ENCODE data around the gene OR1J4.
"Not testable (repeated sequence)": the region's sequence is repeated elsewhere in the genome, so short reads cannot be mapped to it uniquely, and the experiment has no call there.

OR1J4 gene, protein sequence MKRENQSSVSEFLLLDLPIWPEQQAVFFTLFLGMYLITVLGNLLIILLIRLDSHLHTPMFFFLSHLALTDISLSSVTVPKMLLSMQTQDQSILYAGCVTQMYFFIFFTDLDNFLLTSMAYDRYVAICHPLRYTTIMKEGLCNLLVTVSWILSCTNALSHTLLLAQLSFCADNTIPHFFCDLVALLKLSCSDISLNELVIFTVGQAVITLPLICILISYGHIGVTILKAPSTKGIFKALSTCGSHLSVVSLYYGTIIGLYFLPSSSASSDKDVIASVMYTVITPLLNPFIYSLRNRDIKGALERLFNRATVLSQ

DNA sequence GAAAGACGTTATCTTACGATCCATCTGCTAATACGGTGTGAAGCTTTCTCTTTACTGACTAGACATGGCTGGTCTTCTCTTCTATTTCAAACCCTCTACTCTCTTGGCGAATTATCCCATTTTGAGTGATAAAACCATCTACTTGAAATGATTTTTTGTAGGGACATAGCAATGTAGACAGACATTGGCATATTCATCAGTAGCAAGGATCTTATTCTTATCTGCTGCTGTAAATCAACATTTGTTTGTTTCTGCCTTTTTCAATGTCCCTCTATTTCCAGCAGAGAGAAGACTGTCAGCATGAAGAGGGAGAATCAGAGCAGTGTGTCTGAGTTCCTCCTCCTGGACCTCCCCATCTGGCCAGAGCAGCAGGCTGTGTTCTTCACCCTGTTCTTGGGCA is at the start of gene OR1J4:
OR1J4 (plus strand) TSS at position 301 of the 400 bp plus-strand sequence; CDS start at position 301, 0 bp downstream.
- DNase-seq: no peak

DNA sequence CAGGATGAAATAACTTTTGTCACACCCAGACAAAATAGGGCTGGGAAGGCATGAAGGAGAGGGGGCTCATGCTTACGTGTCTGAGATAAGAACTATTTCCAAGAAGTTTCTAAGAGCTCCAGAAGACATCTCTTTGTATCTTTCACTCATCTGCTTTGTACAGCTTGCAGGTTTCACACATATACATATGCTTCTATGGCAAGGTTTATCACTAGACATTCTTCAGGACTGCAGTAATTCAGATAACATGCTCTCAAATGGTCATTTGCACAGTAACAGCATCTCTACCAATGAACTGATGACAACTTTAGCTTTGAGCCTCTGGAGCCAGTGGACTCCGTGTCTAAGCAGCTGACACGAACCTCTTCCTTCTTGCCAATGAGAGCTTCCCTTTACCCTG is 44.4 kb upstream of the OR1J4 start:
- DNase-seq: no peak

DNA sequence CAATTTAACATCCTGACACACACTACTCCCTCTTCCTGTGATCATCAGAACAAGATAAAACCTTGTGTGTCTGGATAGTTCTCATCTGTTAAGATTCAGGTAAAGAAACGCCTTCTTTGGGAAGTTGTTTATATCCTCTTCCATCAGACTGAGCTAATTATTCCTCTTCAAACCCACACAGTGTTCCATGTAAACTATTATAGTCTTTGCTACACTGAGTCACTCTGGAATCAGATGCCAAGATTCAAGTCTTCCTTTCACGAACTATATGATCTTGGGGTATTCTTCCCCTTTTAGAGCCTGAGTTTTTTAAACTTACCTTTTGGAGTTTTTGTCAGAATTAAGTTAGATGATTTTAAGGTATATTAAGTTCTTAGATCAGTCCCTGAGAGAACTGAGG is 43.2 kb upstream of the OR1J4 start:
- DNase-seq: no peak

DNA sequence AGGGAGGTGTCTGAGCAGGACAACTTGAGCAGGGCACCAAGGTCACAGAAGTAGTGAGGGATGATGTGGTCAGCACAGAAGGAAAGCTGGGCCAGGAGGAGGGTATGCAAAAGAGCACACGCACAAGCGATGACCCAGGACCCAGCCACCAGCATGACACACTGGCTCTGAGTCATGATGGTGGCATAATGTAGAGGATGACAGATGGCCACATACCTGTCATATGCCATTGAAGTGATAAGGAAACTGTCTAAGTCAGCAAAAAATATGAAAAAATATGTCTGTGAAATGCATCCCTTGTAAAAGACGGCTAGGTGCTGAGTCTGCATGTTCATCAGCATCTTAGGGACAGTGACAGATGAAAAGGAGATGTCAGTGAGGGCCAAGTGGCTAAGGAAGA is 41.6 kb upstream of the OR1J4 start:
- DNase-seq: no peak

DNA sequence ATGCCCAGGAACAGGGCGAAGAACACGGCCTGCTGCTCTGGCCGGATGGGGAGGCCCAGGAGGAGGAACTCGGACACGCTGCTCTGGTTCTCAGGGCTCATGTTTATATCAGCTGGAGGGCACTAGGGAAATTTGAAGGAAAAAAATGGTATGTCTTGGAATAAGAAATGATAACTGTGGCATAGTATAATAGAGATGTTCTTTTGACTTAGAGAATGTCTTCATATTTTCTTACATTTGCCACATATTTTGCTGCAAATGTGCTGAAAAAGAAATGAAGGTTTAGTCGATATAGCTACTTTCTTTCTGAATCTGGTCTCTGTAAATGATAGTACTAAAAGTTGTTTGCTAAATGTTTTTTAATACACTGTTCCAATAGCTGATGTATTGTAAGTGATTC is 41.1 kb upstream of the OR1J4 start, which contains the start of gene OR1J1:
OR1J1 (minus strand) TSS at position 101 of the 400 bp plus-strand sequence; CDS start at position 101, 0 bp downstream.
- no peak for DNase-seq

DNA sequence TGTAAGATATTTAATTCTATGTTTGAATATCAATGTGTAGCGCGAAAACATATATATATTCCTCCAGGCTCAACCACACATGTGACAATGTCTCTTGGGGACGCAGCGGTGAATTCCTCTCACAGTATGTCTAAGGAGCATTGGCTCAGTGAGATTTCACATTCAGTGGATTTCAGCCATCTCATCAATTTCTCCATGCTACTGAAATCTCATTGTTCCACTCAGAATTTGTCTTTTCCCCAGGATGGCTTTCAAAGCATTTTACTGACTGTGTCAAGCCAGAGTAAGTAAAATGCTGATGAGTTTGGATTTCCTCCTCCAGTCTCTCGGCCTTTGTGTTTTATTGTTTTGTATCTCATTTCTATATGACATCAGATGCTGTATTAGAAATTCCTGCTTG is 39.9 kb upstream of the OR1J4 start:
- no peak for DNase-seq

DNA sequence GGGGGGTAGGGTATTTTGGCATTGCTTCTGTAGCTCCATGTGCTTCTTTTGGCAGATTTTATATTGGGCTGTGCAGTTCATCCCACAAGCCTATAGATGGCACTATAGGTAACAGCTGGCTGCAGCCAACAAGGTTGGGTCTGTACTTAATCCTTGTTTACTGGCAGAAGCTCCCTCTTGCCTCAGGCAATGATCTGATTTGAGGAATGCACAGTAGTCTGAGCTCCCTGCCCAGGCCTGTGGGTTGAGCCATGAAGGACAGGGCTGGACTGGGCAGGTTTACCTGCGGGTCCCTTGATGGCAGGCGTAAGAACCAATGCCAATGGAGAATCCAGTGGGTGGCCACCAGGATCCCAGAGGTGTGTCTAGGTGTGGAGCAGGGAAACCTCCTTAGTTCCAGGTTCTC is 20.1 kb upstream of the OR1J4 start:
- DNase-seq: peak; percentile 56

DNA sequence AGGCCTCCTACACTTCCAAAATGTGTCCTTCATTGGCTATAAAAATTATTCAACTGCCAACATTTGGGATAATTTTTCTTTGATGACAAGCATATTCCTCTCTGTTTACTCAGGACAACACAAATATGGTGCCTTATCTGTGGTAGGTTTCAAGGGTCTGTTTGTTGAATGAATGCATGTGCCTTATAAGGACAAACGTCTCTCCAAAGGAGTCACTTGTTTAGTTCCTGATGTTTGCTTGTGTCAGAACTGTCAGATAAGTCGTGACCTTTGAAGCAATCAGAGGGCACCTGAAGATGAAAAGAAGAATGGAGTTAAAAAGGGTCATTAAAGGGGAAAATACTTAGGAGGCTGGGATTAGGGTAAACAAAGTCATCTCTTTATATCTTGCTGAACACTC is 12.0 kb upstream of the OR1J4 start:
- DNase-seq: no peak

DNA sequence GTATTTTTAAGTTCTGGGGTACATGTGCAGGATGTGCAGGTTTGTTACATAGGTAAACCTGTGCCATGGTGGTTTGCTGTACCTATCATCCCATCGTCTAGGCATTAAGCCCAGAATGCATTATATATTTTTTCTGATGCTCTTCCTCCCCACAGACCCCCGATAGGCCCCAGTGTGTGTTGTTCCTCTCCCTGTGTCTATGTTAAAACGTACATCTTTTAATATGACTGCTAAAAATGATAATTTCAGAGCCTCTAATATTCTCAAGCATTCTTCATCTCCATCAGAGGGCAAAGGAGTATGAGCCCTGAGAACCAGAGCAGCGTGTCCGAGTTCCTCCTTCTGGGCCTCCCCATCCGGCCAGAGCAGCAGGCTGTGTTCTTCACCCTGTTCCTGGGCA is 8.4 kb upstream of the OR1J4 start, which contains the start of gene OR1J2:
OR1J2 (plus strand) TSS at position 301 of the 400 bp plus-strand sequence; CDS start at position 301, 0 bp downstream.
- no peak for DNase-seq

DNA sequence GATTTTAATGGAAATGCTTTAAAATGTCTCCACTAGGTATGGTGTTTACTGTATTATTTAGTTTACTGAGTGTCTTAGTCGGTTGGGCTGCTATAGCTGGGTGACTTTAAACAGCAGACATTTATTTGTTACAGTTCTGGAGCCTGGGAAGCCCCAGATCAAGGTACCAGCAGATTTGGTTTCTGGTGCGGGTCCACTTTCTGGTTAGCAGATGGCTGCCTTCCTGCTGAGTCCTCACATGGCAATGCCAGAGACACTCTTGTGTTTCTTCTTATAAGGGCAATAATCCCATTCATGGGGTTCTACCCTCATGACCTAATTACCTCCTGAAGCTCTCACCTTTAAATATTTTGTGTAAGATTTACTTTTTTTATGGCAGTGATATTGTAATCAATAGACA is 715 bp upstream of the OR1J4 start:
- DNase-seq: no peak

DNA sequence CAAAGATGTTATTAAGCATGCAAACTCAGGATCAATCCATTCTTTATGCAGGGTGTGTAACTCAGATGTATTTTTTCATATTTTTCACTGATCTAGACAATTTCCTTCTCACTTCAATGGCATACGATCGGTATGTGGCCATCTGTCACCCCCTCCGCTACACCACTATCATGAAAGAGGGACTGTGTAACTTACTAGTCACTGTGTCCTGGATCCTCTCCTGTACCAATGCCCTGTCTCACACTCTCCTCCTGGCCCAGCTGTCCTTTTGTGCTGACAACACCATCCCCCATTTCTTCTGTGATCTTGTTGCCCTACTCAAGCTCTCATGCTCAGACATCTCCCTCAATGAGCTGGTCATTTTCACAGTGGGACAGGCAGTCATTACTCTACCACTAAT is 435 bp downstream of the OR1J4 start:
- no peak for DNase-seq

DNA sequence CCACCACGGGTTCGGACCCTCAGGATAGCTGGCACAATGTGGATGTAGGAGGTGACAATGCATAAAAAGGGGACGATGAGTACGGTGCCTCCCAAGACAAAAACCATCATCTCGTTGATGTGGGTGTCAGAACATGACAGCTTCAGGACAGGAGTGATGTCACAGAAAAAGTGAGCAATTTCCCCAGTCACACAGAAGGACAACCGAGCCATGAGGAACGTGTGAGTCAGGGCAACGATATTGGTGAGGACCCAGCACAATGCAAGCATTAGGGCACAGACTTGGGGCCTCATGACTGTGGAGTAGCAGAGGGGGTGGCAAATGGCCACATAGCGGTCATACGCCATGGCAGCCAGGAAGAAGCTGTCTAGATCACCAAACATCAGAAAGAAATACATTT is 7.7 kb downstream of the OR1J4 start:
- no peak for DNase-seq

DNA sequence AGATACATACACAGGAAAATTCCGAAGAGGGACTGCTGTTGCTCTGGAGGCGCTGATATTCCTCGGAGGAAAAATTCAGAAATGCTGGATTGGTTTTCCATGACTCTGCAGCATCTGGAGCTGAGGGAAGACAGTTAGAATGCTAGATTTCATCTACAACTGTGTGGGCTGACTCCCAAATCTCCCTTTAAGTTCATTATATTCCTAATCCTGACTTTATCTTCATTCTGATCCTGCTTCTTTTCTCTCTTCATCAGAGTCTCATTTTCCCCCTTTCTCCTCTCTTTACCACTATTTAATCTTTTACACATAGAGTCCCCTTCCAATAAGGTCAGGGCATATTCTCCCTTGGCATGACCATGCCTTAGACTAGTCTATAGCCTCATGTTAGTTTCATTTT is 8.3 kb downstream of the OR1J4 start, which contains the start of gene OR1N1:
OR1N1 (minus strand) TSS at position 101 of the 400 bp plus-strand sequence; CDS start at position 101, 0 bp downstream.
- DNase-seq: no peak

DNA sequence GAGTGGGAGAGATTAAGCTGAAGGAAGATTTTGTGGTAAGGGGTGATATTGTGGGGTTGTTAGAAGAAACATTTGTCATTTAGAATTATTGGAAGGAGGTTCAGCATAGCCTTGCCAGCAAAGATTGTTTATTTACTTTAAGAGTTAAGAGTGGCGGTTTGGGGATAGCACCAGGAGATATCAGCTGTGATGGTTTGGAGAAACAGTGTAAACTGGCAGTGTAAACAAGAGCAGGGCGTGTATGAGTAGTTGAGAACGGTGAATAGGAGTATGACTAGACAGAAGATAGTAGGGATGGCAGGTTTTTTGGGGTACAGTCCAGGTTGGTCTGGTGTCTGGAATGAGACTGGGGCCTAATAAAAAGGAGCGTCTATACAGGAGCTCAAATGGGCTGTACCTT is 12.2 kb downstream of the OR1J4 start:
- DNase-seq: not testable (repeated sequence)

DNA sequence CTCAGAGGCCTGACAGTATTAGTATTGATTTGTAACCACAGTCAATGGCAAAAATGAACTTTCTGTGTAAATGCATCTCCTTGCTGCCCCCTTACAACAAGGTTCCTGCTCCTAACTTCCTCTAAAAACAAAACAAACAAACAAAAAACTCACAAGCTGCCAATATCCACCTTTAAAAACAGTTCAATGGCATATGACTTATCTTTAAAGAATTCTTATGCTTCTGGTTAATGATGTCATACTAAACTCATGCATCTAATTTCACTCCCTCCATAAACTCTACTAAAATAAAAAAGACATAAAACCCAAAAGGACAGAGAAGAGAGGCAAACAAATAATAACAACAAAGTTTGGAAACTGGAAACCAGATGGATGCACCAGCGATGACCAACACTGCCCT is 17.2 kb downstream of the OR1J4 start:
- no peak for DNase-seq

DNA sequence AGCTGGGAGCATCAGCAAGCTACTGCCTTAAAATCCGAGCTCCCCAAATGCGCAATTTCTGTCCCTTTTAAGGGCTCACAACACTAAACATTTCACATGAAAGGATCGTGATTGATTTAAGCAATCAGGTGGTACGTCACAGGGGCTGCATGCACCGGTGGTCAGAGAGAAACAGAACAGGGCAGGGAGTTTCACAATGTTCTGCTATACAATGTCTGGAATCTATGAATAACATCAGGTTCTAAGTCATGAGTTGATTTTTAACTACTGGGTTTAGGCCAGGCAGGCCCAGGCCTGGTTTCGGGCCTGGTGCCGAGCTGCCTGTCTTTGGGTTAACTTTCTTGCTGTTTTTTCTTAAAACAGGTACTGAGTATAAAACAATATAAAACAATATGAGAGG is 18.1 kb downstream of the OR1J4 start:
- DNase-seq: not testable (repeated sequence)

DNA sequence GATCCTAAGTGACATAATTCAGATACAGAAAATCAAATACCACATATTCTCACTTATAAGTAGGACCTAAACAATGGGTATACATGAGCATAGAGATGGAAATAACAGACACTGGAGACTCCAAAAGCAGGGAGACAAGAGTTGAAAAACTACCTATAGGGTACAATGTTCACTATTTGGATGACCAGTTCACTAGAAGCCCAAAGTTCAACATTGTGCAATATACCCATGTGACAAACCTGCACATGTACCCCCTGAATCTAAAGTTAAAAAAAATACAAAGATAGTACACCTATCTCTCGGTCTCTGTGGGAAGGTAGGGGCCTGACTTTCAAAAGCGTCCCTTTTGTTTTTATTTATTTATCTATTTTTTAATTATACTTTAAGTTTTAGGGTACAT is 19.8 kb downstream of the OR1J4 start:
- DNase-seq: no peak

DNA sequence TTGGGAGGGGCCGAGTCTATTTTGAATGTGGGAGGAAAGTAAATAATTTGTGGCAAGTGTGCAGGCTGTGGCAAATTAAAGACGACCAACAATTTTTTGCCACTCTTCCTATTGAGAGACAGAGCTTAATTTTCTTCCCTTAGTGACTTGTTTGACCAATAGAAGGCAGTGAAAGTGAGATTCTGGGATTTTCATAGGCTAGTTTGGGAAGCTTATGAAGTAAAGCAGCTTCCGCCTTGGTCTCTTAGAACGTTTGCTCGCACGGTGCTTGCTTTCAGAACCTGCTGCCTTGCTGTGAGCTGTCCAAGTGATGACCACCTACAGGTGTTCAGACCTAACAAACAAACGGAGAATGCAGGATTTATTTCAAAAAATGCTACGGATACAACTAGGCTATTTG is 27.3 kb downstream of the OR1J4 start:
- no peak for DNase-seq

DNA sequence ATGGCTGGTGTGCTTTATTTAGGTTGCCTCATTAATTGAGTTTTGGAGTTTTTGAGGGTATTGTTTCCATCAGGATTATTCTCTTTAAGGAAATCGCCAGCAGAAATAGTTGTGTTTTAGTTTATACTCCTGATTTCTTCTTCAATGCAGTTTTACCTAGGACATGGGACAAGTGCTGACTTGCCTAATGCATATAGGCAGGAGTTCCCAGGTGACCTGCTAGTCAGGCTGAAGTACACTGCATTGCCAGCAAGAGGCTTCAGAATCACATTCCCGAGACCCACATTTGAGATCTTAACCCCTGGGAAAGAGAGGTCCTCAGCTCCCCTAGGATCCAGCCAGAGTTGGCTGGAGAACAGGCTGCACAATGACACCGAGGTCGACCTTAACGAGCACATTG is 32.4 kb downstream of the OR1J4 start:
- no peak for DNase-seq

DNA sequence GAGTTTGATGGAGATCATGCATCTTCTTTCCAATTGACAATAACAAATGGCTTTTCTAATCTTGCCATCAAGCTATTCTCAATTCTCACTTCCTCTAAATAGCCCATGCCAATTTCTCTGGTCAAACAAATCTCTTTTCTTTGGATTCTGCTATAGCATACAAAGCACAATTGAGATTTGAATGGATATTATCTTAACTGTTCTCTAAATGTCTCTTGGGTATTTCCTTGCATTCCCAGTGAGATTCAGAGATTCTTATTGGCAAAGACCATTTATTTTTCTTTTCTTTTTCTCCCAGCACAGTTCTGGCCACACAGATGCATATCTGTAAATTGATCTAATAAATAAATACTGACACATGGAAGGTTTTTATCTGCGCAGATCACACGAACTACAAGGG is 33.9 kb downstream of the OR1J4 start, which contains the start of gene OR1N2:
OR1N2 (plus strand) TSS at position 301 of the 400 bp plus-strand sequence. CDS start 100 bp downstream, outside the sequence.
- no peak for DNase-seq

DNA sequence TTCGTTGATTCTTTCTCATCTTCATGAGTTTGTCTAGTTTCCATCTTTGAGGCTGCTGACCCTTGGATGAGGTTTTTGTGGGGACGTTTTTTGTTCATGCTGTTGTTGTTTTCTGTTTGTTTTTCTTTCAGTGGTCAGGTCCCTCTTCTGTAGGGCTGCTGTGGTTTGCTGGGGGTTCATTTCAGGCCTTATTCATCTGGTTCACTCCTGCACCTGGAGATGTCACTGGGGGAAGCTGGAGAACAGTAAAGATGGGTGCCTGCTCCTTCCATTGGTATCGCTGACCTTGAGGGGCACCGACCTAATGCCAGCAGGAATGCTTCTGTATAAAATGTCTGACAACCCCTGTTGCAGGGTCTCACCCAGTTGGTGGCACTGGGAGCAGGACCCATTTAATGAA is 42.5 kb downstream of the OR1J4 start:
- no peak for DNase-seq

DNA sequence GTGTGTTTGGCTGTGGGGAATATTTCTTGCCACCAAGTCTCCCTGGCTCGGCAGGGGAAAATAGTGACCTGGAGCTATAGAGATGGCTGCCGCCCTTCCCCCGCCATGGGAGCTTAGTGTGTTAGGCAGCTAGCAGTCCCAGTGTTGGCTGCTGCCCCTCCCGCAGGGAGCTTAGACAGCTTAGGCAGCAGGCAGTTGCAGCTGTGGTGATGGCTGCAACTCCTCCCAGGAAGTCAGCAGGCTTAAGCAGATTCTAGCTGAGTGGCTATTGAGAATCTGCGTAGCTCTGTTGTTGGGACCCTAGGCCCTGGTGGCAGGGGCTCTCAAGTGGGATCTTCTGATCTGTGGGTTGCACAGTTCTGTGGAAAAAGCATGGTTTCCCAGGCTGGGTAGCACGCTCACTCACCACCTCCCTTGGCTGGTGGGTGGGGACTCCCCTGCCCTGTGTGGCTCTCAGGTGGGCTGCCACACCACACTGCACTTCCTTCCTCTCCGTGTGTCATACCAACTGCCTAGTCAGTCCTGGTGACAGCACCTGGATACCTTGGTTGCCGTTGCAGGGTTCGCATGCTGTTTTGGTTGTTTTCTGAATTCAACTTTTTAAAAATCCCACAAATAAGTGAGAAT is 43.3 kb downstream of the OR1J4 start:
- DNase-seq: peak; percentile 59

DNA sequence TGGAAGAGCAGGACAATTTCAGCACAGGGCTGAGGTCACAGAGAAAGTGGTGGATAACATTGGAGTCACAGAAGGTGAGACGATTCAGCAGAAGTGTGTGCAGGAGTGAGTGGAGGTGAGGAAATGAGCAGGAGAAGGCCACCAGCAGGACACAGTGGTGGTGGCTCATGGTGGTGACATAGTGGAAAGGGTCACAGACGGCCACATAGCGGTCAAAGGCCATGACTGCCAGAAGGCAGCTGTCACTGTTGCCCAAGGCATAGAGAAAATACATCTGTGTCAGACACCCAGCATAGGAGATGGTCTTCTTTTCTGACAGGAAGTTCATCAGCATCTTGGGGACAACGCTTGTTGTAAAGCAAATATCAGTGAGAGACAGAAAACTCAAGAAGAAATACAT is 49.0 kb downstream of the OR1J4 start:
- DNase-seq: no peak

Measured in activated CD8-positive, alpha-beta memory T cell treated with anti-CD3 and anti-CD28 coated beads for 24 hours (primary cell).